Upper lobe of right lung (tissue), 1 donor: ENCODE measurements around the gene SDCCAG8. TPM values are rescaled to one million over a fixed set of nuclear protein-coding genes. Genes with fewer than 3 reads are reported as not detected.

Source experiments
- ATAC-seq: fragments of 200-7000 bp; cut with Tn5 transposase; one replicate; pipeline ENCODE4 v1.9.1; 2020; ENCODE audit warnings: mild to moderate bottlenecking, moderate library complexity
- DNase-seq: peaks from one replicate; pipeline ENCODE4 v3.0.0-alpha.2; 2020
- H3K27ac ChIP-seq: fragments of 200-600 bp; one replicate; pipeline ENCODE4 v1.8.0; 2022
- H3K27me3 ChIP-seq: fragments of 200-600 bp; one replicate; pipeline ENCODE4 v1.8.0; 2022; ENCODE audit warnings: mild to moderate bottlenecking
- H3K36me3 ChIP-seq: fragments of 200-600 bp; one replicate; pipeline ENCODE4 v1.8.0; 2022
- H3K4me1 ChIP-seq: fragments of 200-600 bp; one replicate; pipeline ENCODE4 v1.8.0; 2022
- H3K4me3 ChIP-seq: fragments of 200-600 bp; one replicate; pipeline ENCODE4 v1.8.0; 2022; ENCODE audit warnings: mild to moderate bottlenecking
- H3K9me3 ChIP-seq: fragments of 200-600 bp; one replicate; pipeline ENCODE4 v1.8.0; 2022
- intact Hi-C: fragments of 100-400 bp; cut with DNase I; formaldehyde crosslinking; loops from one replicate; pipeline ENCODE4 v1.11.0; 2022
- total RNA-seq: library from RNA; stranded (reverse); fragmentation: NEBNext Ultra II Directional; extraction: Animal tissue kit (Norgen Biotek cat#: 25700); gene quantifications from one replicate; pipeline ENCODE4 v1.2.1, GENCODE V29; 2021
- TF ChIP-seq, protein P1 (sequence below): fragments of 200-600 bp; IDR thresholded peaks from one replicate; pipeline ENCODE4 v1.8.0; 2022; ENCODE audit warnings: antibody characterized with exemption
- donor health status: DM: no; HTN: yes; CAD: no; lungs with severe emphysema.

Gene SDCCAG8
- total RNA-seq, 1 donor from 2014 or later: 71.9 TPM

DNA sequence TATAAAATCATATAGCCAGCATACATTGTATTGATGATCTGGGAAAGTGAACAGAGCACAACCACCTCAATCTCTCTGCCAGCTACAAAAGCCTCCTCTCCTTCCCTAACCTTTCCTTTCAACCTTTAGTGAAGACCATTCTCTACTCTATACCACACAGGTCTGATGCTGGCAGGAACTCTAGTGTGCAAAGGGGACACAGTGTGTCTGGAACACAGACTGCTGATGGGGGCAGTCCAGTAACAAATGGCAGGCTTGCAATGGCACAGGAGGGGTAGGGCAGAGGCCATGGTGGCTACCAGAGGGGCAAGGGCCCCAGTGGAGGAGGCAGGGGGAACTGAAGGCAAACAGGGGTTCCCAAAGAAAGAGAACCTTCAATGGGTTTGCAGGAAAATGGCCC lies 37.8 kb upstream of the SDCCAG8 start:
- H3K4me3 ChIP-seq: no peak overlapping the region
- H3K9me3 ChIP-seq: no peaks in the 10 kb centered on the region
- H3K27ac ChIP-seq: no peak overlapping the region
- no peak for DNase-seq
- intact Hi-C loops: no loop called here
- no peaks in the 10 kb centered on the region for H3K27me3 ChIP-seq
- peaks cover 34% of the 10 kb centered on the region for H3K36me3 ChIP-seq
- H3K4me1 ChIP-seq: peaks cover 3% of the 10 kb centered on the region
- no peak for ATAC-seq
- TF ChIP-seq, protein P1, sequence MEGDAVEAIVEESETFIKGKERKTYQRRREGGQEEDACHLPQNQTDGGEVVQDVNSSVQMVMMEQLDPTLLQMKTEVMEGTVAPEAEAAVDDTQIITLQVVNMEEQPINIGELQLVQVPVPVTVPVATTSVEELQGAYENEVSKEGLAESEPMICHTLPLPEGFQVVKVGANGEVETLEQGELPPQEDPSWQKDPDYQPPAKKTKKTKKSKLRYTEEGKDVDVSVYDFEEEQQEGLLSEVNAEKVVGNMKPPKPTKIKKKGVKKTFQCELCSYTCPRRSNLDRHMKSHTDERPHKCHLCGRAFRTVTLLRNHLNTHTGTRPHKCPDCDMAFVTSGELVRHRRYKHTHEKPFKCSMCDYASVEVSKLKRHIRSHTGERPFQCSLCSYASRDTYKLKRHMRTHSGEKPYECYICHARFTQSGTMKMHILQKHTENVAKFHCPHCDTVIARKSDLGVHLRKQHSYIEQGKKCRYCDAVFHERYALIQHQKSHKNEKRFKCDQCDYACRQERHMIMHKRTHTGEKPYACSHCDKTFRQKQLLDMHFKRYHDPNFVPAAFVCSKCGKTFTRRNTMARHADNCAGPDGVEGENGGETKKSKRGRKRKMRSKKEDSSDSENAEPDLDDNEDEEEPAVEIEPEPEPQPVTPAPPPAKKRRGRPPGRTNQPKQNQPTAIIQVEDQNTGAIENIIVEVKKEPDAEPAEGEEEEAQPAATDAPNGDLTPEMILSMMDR: no peak

DNA sequence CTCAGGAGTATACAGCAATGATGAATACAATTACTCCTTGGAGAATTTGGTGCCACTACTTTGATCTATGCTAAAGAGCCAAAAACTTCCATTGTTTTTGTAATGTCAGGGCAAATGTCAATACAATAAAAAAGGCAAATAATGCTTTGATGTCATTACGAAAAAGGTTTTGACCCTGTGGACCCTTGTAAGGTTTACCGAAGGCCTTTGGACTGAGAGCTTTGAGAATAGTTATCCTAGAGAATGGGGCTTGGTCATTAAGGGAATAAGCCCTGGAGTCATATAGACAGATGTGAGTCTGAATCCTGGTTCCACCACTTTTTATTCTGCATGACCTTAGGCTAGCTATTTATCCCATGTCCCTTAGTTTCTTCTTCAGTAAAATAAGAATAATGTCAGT lies 28.2 kb upstream of the SDCCAG8 start:
- ATAC-seq: no peak
- Histone ChIP-seq H3K27ac (no peak overlapping the region), H3K27me3 (no peaks in the 10 kb centered on the region), H3K4me3 (no peak overlapping the region), H3K4me1 (no peaks in the 10 kb centered on the region), H3K36me3 (peaks cover 12% of the 10 kb centered on the region), H3K9me3 (peaks cover 25% of the 10 kb centered on the region)
- intact Hi-C loops: no loop called here
- no peak for DNase-seq
- TF ChIP-seq, protein P1: no peak

DNA sequence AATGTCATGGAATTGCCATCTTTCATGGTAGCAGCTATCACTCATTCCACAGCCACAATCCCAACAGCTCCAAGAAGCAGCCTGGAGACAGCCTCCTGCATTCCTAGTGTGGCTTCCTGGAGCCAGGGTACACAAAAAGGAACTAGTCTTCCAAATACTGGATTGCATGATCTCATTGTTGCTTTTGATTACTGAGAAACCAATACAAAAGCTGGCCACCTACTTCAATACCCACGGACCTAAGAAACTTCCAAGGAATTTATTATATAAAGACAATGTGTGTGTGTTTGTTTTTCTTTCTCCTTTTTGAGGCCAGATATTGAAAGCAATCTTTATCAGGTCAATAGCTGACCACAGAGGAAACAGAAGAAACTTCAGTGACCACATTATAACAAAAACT lies 26.3 kb upstream of the SDCCAG8 start:
- Histone ChIP-seq H3K9me3 (peaks cover 25% of the 10 kb centered on the region), H3K27me3 (no peaks in the 10 kb centered on the region), H3K4me3 (no peak overlapping the region), H3K27ac (no peak overlapping the region), H3K36me3 (no peaks in the 10 kb centered on the region), H3K4me1 (no peaks in the 10 kb centered on the region)
- DNase-seq (no peak), ATAC-seq (no peak)
- intact Hi-C loops: no loop called here
- TF ChIP-seq, protein P1: no peak

DNA sequence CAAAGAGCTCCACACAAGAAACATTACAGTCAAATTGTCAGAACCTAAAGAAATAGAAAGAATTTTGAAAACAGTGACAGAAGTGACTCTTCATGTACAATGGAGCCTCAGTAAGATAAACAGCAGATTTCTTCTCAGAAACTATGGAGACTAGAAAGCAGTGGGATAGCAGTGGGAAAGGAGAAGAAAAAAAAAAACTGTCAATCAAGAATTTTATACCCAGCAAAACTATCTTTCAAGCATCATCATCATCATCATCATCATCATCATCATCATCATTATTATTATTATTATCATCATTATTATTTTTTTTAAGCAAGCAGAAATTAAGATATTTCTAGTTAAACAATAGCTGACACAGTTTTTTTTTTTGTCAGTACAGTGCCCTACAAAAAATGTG lies 24.9 kb upstream of the SDCCAG8 start:
- ATAC-seq: no peak
- TF ChIP-seq, protein P1: no peak

DNA sequence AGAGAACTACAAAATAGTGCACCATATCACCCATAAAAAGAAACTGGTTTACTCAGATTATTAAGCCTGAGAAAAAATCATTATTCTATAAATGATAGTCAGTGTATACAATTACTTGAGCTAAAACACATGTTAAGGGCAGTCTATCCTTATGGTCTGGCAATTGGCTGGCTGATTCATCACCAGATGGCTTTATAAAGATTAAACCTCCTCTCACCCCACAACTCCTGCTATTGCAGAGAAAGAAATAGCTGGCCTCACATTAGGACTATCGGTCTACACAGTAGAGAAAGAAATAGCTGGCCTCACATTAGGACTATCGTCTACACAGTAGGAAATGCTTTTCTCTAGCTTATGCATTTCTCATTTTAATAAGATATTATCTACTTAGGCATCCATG lies 21.9 kb upstream of the SDCCAG8 start:
- no peak for ATAC-seq
- H3K4me3 ChIP-seq: no peak overlapping the region
- TF ChIP-seq, protein P1: no peak
- intact Hi-C loops: no loop called here
- H3K27ac ChIP-seq: no peak overlapping the region
- no peaks in the 10 kb centered on the region for H3K27me3 ChIP-seq
- DNase-seq: no peak
- H3K4me1 ChIP-seq: peaks cover 6% of the 10 kb centered on the region
- peaks cover 24% of the 10 kb centered on the region for H3K9me3 ChIP-seq
- no peaks in the 10 kb centered on the region for H3K36me3 ChIP-seq

More for the DNA sequence above, 24.9 kb upstream of the SDCCAG8 start:
- no peak overlapping the region for H3K27ac ChIP-seq
- no peaks in the 10 kb centered on the region for H3K27me3 ChIP-seq
- H3K4me1 ChIP-seq: peaks cover 6% of the 10 kb centered on the region
- H3K36me3 ChIP-seq: no peaks in the 10 kb centered on the region
- intact Hi-C loops: no loop called here
- no peak for DNase-seq
- no peak overlapping the region for H3K4me3 ChIP-seq
- peaks cover 25% of the 10 kb centered on the region for H3K9me3 ChIP-seq

DNA sequence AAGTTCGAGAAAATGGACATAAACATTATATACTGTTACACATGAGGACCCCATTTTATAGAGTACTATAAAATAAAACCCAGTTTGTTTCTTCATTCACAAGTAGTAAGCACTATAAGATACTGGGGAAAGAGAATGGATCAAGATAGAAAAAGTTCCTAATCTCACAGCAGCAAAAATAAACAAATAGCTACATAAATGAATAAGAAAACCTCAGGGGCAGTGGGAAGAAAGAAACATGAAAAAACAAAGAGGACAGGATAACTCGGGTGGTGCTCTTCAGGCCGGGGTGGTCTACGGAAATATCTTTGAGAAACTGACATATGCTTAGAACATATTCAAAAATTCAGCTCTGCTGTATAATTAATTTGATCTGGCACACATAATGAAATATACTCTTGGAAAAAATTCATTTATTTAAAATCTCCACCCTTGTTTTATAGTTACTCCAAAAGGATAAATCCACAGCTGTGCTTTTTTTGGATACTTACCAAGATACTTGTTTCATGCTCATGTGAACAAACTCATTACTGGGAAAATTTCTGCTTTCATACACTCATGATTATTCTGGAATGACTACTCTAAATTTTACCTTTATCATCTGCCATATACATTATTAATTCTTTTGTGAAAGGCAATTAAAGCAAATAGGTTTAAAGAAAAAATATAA lies 20.7 kb upstream of the SDCCAG8 start:
- ATAC-seq (no peak), DNase-seq (no peak)
- no peak overlapping the region for H3K27ac ChIP-seq

More for the DNA sequence above, 20.7 kb upstream of the SDCCAG8 start:
- no peaks in the 10 kb centered on the region for H3K36me3 ChIP-seq
- H3K4me3 ChIP-seq: no peak overlapping the region
- peaks cover 12% of the 10 kb centered on the region for H3K9me3 ChIP-seq
- H3K27me3 ChIP-seq: no peaks in the 10 kb centered on the region
- TF ChIP-seq, protein P1: no peak
- peaks cover 6% of the 10 kb centered on the region for H3K4me1 ChIP-seq
- intact Hi-C loops: no loop called here
